ENCODE data around the gene SLC16A5.

- TF ChIP-seq CTCF (IDR thresholded peaks at IDR 0.05) (no peak), POLR2A (IDR thresholded peaks at IDR 0.05) (no peak)
Measured at GRCh38 chr17:75061055-75061438, 26.7 kb upstream of the SLC16A5 start.
